AG09309 (cell line): ENCODE results near the gene LAGE3.

Experiments
- DNase-seq: peaks from one replicate; pipeline ENCODE4 v3.0.0-alpha.2; 2010; ENCODE audit warnings: low read depth
- H3K4me3 ChIP-seq: 2 replicates; pipeline ENCODE4 v1.5.1; 2011; ENCODE audit warnings: mild to moderate bottlenecking, low read depth, low read length, moderate library complexity; ENCODE audit not compliant: control insufficient read depth
- TF ChIP-seq, protein P1 (sequence below): IDR thresholded peaks from 2 replicates; pipeline ENCODE4 v1.5.1; 2011; ENCODE audit warnings: mild to moderate bottlenecking, low read depth, low read length, inconsistent platforms; ENCODE audit not compliant: insufficient read depth, control insufficient read depth; ENCODE audit errors: missing control alignments

LAGE3 gene

DNA sequence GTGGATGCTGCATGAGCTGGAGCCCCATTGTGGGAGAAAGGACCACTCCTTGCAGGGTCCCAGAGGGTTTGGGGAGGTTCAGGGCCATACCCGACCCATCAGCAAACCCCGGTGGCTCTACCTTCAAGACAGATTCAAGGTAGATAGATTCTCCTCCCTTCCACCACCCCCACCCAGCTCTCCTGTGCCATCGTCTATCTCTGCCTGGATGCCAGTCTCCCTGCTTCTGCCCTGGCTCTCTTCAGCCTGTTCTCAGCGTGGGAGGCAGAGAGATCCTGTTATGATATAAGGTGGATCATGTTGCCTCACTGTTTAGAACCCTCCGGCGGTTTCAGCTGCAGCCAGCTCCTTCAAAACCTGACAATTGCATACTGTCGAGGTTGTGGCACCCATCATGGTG, 5.4 kb downstream of the LAGE3 start:
- TF ChIP-seq, protein P1, sequence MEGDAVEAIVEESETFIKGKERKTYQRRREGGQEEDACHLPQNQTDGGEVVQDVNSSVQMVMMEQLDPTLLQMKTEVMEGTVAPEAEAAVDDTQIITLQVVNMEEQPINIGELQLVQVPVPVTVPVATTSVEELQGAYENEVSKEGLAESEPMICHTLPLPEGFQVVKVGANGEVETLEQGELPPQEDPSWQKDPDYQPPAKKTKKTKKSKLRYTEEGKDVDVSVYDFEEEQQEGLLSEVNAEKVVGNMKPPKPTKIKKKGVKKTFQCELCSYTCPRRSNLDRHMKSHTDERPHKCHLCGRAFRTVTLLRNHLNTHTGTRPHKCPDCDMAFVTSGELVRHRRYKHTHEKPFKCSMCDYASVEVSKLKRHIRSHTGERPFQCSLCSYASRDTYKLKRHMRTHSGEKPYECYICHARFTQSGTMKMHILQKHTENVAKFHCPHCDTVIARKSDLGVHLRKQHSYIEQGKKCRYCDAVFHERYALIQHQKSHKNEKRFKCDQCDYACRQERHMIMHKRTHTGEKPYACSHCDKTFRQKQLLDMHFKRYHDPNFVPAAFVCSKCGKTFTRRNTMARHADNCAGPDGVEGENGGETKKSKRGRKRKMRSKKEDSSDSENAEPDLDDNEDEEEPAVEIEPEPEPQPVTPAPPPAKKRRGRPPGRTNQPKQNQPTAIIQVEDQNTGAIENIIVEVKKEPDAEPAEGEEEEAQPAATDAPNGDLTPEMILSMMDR = no peak
- H3K4me3 ChIP-seq = no peak overlapping the region
- DNase-seq = no peak

DNA sequence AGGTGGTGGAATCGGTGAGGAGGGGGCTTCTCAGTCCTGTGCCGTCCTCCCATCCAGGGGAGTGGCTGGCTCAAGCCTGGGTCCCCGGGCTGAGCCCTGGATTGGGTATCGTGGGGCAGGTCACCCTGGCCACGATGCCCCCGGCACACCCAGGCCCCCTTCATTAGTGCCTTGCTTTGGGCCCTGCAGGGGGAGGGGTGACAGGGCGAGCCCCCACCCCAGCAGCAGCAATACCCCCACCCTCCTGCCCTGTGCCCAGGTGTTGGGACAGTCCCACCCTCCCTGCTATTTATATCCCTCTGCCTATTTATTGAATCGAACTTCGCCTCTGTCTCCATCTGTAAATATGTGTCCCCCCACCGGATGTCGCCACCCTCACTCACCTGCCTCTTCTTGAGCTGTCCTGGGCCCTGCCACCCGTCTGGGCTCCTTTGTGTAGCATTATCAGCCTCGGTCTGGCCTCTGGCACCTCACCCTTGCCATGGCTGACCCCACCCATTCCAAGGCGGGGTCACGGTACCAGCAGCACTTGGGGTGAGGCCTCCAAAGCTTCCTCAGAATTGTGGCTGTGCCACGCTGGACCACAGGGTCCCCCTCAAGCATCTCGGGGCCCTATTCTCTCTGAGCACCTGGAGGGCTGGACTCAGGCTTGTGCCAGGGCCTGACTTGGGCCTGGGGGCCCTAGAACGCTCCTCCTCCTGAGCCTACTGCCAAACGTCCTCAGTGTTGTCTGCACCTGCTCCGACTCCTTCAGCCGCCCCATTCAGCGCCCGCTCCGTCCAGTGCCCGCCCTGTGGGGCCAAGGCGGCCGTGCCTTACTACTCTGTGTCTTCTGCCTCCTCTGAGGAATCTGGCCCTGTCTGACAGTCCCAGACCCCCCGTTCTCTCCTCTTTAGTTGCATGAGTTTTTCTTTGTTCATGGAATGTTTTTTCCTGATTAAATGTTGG, 6.1 kb downstream of the LAGE3 start:
- TF ChIP-seq, protein P1 = no peak
- no peak overlapping the region for H3K4me3 ChIP-seq
- DNase-seq = no peak

GRCh38 chrX:154471839-154472684, 7.0 kb downstream of the LAGE3 start:
- no peak overlapping the region for H3K4me3 ChIP-seq
- DNase-seq = no peak
- TF ChIP-seq, protein P1 = no peak

DNA sequence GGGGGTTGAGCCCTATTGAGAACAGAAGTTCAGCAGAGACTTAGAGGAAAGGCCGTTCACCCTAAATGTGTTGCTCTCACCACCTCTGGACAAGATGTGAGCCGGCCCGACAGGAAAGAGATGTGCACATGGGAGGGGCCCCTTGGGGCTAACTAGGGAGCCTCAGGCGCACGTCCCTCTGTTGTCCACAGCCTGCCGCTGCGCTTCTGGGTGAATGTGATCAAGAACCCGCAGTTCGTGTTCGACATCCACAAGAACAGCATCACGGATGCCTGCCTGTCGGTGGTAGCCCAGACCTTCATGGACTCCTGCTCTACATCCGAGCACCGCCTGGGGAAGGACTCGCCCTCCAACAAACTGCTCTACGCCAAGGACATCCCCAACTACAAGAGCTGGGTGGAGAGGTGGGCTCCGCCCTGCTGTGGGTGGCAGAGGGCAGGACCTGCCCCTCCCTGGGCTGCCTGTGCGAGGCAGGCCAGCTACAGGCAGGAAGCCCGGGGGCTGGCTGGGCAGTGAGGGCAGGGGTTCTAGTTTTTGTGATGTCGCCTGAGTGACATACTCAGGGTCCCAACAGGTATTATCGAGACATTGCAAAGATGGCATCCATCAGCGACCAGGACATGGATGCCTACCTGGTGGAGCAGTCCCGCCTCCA, 8.0 kb downstream of the LAGE3 start:
- H3K4me3 ChIP-seq = no peak overlapping the region
- TF ChIP-seq, protein P1 = no peak
- no peak for DNase-seq

DNA sequence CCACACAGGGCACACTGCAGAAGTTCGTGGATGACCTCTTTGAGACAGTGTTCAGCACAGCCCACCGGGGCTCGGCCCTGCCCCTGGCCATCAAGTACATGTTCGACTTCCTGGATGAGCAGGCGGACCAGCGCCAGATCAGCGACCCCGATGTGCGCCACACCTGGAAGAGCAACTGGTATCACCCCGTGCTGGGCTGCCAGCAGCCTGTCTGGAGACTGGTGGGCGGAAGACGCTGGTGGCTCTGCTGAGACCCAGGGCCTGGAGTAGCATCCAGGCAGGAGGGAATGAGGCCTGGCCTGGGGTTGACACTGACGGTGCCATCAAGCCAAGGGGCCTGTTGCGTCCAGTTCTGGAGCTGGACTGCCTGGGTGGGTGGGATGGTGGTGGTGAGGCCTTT, 8.6 kb downstream of the LAGE3 start:
- TF ChIP-seq, protein P1 = no peak
- no peak for DNase-seq
- H3K4me3 ChIP-seq = no peak overlapping the region

- TF ChIP-seq, protein P1 = no peak
- DNase-seq = no peak
- no peak overlapping the region for H3K4me3 ChIP-seq
These were observed 9.2 kb downstream of the LAGE3 start for GRCh38 chrX:154469880-154470279.
